NCI-H82 (cell line): ENCODE measurements around the gene PRR7.

Source experiments
- DNase-seq: peaks from one replicate; lab custom pipeline; 2025; lab: John Stamatoyannopoulos, UW

PRR7 gene

DNA sequence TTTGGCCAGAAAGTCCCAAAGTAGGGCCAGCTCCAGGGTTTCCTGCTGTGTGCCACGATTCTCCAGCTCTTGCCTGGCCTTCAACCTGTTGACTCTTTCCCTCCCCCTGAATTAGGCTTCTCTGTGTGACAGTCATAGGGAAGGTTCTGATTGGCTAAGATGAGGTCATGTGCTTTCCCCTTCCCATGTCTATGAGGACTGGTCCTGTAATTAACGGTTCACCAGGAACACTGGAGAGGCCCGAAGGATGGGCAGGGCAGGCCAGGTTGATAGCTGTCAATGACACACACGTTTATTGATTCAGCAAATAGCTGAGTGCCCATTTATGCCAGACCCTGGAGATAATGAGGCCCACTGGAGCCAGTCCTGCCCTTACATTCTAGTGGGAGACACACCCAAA is 9.0 kb upstream of the PRR7 start:
- DNase-seq, result no peak

DNA sequence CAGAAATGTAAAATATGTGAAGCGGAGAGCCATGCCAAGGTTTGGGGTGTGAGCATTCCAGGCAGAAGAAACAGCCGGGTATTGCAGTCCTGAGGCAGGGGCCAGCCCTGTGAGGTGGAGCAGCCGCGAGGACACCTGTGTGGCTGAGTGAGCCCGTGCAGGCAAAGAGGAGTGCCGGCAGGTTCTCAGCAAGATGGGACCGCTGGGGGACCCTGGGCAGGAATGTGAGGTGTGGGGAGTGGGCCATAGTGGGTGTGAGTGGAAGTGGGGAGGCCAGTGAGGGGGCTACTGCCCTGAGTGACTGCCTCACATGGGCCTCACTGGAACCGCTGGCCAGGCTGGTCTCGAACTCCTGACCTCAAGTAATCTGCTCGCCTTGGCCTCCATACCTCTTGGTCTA is 8.1 kb upstream of the PRR7 start:
- DNase-seq, result no peak

DNA sequence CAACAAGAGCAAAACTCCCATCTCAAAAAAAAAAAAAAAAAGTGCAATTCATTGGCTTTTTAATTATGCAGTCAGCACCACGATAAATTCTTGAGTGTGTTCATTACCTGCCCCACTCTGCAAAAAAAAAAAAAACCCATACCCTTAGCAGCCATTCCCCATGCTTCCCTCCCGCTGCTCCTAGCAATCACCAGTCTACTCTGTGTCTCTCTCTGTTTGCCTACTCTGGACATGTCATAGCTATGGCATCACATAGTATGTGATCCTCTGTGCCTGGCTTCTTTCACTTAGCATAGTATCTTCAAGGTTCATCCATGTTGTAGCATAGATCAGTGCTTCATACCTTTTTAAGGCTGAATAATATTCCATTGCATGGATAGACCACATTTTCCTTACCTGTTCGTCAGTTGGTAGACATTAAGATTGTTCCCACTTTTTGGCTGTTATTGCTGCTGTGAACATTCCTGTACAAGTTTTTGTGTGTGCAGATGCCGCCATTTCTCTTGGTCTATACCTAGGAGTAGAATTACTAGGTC is 7.0 kb upstream of the PRR7 start:
- no peak for DNase-seq

GRCh38 chr5:177440211-177440989 is 6.2 kb upstream of the PRR7 start:
- DNase-seq, result no peak

DNA sequence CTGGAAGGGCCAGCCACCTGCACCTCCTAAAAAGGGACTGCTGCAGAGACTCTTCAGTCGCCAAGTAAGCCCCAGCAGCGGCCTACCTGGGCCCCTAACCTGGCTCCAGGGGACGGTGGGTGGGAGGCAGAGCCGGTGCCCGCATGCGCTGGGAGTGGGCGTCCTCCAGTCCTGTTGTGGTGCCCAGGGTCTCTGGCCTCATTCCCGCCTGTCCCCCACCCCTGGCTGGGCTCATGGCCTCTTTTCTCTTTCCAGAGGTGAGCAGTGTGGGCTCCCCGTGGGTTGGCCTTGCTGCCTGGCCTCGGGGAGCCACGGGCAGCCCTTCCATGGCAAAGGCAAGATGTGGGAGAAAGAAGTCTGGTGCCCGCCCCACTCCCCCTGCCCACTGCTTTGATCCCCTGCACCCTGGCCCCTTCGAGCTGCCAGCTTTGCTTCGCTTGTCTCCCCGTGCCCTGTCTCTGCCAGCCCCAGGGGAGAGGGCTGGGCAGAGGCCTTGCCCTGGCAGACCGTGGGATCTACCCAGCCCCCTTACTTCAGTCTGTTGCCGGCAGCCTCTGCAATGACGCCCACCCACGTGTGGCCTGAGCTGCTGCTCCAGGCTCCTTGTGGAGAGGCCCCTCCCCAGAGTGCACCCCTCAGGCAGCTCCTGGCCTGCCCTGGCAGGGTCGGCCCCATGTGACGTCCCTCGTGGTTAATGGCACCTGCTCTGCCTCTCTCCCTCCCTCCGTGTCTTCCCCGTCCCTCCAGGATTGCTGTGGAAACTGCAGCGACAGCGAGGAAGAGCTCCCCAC is 5.4 kb upstream of the PRR7 start:
- DNase-seq, result no peak

- DNase-seq, result no peak
Measured at GRCh38 chr5:177442066-177442826, 4.4 kb upstream of the PRR7 start.

DNA sequence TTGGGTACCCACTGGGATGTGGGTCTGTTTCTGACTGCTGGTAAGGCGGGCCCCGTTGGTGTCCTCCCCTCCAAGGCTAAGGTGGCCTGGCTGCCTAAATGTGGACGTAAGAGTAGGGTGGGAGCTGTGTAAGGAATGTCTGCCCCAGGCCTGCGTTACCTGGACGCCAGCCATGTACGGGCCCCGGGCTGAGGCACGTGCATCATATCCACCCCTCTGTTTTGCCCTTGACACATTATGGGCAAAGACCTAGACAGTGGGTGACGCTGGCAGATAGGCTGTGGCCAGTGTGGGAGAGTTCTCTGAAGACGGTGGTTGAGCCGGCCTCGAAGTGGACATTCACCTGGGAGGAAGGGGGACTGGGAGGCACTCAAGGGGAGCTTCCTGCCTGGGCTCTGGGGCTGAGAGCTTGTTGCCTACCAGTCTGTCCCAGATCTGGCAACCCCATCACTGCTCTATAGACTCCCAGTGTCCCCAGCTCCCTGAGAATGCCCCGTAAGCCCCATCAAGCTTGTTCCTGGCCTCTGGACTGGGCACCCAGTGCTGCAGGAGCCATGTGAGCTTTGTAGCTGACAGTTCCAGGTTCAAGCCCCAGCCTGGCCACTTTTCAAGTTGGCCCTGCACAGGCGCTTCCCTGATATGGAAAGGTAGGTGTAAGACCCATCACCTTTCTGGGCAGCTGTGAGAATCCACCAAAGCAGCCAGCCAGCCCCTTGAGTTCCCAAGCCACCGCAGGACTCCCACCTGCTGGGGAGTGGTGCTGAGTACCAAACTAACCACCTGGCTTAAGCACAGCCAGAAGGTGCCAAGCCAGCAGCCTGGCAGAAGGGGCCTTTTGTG is 3.2 kb upstream of the PRR7 start:
- DNase-seq, result no peak

DNA sequence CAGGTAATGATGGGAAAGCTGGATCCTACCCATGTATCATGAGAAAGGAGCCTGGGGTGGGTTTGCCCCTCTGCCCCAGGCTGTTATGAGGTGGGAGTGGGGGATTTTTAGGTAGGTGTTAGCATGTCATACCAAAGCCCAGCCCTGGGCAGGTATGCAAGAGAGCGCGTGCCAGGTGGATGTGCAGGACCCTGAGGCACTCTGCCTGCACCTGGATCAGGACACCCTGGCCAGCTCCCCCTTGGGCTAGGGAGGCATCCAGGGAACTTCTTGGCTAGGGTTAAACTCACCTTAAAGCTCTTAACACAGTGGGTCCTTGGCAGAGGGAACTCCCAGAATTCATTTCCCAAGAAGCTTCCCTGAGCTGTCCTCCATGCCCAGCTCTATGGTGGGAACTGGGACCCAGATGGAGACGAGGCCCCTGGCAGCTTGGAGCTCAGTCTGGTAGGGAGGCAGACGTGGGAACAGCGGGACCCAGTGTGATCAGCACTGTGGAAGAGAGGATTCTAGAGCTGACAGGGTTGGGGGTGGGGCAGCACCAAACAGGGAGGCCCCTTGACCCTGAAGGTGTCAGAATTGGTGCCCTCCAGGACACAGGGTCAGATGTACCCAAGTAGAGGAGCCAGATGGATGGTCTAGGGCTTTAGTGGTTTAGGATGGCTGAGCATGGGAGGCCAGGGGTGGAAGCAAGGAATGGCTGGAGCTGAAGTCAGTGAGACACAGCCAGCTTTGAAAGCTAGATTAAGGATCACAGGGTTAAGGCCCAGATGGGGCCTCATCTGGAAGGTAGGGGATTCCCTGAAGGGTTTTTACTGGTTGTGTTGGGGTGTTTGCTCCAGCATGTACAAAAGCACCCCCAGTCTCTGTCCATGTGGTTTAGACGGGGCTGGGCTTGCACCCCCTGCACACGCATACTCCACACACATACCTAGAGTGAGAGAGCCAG is 2.2 kb upstream of the PRR7 start:
- peak; percentile 47 for DNase-seq

DNA sequence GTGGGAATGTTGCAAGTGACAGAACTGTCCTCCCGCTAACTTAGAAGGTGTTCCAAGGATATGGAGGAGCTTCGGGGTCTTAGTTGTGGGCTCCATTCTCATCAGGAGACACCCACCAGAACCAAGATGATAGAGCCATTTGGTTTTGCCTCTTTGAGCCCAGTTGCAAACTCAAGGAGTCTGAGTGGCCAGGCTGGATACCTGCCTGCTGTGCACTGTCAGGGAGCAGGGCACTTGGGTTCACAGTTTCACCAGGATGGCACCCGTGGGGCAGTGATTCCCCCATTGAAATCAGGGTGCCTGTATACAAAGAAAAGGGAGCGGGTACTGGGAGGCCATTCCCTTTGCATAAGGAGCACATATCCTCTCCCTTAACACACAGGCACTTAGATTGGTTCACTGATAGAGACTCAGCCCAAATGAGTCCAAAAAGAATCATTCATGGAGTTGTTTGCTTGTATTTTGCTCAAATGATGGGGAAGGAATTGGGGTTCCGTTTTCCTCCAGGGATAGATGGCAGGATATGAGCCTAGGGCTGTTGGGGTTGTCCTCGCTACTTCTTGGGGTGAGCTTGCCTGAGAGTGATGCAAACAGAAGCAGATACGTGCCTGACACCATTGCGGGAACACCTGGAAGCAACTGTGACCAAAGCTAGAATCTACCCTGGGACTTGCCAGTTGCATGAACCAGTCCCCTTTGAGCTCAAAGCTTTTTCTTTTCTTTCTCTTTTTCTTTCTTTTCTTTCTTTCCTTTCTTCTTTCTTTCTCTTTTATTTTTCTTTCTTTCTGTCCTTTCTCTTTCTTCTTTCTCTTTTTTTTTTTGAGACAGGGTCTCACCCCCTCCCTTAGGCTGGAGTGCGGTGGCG is 1.3 kb upstream of the PRR7 start:
- DNase-seq, result no peak

DNA sequence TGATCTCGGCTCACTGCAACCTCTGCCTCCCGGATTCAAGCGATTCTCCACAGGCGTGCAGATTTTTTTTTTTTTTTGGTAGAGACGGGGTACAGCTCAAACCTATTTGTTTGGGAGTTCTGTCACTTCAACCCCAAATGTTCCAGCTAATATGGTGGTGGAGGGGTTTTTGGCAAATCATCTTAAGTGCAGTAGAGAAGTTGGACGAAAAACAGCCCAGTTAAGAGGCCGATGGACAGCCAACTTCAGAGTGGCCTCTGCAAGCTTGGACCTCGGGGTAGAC is 756 bp upstream of the PRR7 start:
- no peak for DNase-seq

GRCh38 chr5:177447066-177447610 is 524 bp downstream of the PRR7 start:
- DNase-seq, result peak; percentile 71

DNA sequence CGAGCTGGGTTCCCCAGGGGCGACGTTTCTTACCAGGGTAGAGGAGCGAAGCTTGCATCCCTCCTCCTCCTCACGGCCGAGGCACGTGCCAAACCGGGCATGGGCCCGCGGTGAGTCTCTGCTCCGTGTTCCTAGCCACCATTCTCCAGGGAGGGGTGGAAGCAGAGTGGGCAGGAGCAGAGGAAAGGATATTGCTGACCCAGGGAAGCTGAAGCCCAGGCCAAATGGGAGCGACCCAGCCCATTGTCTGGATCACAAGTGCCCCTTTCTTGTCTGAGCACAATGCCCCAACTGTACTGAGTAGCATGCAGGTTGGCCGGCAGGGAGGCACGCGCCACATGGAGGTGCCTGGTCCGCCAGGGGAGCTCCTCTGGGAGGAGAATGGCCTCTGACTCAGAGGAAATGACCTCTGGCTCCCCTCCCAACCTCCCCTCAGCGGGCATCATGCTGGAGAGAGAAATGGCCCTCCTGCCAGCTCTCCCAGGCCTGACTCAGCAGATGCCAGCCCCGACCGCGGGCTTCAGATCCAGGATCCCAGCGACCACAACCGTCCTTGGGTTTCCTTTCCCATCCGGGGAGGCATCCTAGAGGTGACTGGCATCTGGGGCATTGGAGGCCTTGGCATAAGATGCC is 1.1 kb downstream of the PRR7 start:
- DNase-seq, result no peak

DNA sequence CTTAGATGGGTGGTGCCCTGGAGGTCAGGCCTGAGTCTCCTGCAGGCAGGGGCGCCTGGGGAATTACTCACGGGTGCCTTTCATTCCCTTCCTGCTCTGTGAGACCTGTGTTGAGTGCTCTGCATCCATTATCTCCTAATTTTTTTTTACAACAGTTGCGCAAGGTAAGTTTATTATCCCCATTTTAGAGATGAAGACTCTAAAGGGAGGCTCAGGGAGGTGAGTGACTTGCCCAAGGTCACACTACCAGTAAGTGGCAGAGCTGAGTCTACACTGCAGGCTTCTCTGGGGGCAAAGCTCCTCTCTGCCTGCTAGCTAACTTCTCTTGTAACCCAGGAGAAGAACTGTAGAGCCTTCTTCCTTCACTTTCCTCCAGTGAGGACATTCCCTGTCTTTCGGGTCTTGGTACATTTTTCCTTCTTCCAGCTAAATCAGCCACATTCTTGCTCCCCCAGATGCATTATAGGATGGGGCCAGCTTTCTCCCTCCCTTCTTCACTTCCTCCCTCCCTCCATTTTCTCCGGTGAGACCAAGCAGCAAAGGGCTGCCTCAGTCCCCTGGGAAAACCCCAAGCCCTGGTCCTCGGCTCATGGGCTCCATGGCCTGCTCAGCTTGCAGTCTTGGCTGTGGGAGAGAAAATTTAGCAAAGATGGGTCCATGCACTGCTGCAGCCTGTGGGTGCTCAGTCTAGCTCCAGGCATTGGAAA is 1.8 kb downstream of the PRR7 start:
- no peak for DNase-seq

GRCh38 chr5:177449140-177450061 is 2.8 kb downstream of the PRR7 start:
- DNase-seq, result peak; percentile 36

GRCh38 chr5:177450667-177451424 is 4.2 kb downstream of the PRR7 start:
- DNase-seq, result no peak
